8988T (cell line): ENCODE results near the gene RCOR3.
A peak's percentile ranks its signal among the peaks of the same experiment; 100 is the strongest.
"Not testable (repeated sequence)": the region's sequence is repeated elsewhere in the genome, so short reads cannot be mapped to it uniquely, and the experiment has no call there.

Source experiments
- DNase-seq: peaks from one replicate; pipeline ENCODE4 v3.0.0; 2011

The RCOR3 gene

DNA sequence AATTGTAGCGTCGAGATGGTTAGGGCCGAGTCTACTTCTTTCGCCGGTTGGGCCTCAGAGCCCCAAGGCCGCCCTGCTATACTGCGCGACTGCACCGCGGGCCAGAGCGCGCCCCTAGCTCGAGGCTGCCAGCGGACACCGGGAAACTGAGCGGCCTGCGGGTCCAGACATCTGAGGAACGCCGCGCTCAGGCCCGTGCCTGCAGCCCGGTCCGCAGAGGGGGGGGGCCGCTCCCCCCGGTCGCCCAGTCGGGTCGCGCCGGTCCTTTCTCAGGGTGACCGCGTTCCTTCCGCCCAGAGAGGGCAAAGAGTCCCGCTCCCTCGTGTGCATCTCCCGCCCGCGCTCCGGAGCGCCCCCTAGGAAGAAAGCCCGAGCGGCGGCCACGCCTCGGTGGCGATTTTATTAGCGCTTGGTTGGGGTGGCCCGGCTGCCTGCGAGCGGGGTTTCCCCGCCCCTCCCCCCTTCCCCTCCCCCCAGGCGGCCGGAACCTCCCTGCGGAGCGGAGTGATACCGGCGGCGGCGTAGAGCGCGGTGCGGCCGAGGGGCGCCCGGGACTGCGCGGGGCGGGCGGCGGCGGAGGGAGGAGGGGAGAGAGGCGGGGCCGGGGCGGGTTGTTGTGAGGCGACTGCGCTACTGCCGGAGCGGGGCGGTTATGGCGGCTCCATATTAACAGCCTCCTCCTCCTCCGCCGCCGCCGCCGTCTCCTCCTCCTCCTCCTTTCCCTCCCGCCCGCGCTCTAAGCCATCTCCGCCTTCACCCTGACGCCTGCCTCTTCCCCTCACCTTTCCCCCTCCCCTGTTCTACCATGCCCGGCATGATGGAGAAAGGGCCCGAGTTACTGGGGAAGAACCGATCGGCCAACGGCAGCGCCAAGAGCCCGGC is at the start of gene RCOR3:
TSS of gene RCOR3 (plus strand) at position 611 of the 882 bp plus-strand sequence. CDS start at position 806, 195 bp downstream.
- peak; percentile 54 for DNase-seq

- DNase-seq: no peak
Observed at GRCh38 chr1:211210052-211210451, 49.1 kb upstream of the RCOR3 start.

DNA sequence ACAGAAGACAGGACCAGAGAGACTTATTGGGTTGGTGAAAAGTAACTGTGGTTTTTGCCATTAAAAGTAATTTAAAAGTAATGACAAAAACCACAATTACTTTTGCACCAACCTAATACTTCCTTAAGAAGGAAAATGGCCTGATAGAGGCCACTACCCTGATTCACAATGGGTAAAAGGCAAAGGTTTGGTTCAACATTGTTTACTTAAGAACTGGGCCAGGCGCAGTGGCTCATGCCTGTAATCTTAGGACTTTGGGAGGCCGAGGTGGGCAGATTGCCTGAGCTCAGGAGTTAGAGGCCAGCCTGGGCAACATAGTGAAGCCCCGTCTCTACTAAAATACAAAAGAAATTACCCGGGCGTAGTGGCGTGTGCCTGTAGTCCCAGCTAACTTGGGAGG is 48.2 kb upstream of the RCOR3 start:
- no peak for DNase-seq

- DNase-seq: no peak
Observed at GRCh38 chr1:211213702-211214101, 45.5 kb upstream of the RCOR3 start.

GRCh38 chr1:211215577-211215976 is 43.6 kb upstream of the RCOR3 start:
- DNase-seq: no peak

DNA sequence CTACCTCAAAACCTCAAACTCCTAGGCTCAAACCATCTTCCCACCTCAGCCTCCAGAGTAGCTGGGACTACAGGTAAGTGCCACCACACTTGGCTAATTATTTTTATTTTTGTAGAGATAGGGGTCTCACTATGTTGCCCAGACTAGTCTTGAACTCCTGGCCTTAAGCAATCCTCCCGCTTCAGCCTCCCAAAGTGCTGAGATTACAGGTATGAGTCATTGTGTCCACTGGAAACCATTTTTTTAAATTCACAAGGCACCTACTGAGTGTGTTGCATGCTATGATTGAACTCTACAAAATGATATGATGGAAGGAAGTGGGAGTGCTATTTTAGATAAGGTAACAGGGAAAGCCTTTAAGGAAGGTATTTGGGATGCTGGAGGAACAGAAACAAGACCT is 41.8 kb upstream of the RCOR3 start:
- no peak for DNase-seq

DNA sequence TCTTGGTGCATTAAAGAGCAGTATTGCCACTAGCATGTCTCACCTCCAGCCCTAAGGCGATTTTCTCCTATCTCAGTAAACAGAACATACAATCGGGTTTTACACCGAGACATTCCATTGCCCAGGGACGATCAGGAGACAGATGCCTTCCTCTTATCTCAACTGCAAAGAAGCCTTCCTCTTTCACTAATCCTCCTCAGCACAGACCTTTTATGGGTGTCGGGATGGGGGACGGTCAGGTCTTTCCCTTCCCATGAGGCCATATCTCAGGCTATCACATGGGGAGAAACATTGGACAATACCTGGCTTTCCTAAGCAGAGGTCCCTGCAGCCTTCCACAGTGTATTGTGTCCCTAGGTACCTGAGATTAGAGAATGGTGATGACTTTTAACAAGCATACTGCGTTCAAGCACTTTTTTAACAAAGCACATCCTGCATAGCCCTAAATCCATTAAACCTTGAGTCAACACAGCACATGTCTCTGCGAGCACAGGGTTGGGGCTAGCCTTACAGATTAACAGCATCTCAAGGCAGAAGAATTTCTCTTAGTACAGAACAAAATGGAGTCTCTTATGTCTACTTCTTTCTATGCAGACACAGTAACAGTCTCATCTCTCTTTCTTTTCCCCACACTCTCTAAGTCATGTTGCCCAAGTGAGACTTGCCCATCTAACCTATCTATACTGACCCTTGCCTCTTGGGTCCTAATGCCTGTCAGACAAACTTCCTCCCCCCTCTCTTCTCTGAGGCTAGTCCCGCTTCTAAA is 36.5 kb upstream of the RCOR3 start:
- not testable (repeated sequence) for DNase-seq

DNA sequence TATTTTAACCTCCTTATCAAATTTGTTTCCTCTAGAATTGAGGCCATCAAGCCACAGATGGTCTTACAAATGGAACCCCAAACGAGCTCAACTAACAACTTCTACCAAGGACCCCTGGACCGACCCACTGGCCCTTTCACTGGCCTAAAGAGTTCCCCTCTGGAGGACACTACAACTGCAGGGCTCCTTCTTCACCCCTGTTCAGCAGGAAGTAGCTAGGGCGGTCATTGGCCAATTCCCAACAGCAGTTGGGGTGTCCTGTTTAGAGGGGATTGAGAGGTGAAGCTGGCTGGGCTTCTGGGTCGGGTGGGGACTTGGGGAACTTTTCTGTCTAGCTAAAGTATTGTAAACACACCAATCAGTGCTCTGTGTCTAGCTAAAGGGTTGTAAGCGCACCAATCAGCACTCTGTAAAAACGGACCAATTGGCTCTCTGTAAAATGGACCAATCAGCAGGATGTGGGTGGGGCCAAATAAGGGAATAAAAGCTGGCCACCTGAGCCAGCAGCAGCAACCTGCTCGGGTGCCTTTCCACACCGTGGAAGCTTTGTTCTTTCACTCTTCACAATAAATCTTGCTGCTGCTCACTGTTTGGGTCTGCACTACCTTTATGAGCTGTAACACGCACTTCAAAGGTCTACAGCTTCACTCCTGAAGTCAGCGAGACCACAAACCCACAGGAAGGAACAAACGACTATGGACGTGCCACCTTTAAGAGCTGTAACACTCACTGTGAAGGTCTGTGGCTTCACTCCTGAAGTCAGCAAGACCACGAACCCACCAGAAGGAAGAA is 30.4 kb upstream of the RCOR3 start:
- DNase-seq: not testable (repeated sequence)

DNA sequence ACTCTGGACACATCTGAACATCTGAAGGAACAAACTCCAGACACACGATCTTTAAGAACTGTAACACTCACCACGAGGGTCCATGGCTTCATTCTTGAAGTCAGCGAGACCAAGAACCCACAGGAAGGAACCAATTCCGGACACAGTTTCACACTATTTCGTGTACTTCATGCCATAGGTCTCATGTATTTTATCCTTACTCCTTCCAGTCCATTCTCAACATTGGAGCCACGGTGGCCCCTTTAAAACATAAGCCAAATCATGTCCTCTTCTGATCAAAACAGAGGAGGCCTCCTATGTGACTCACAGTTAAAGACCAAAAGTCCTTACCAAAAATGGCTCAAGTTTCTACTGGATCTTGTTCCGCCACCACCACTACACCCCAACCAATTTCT is 29.8 kb upstream of the RCOR3 start:
- no peak for DNase-seq

DNA sequence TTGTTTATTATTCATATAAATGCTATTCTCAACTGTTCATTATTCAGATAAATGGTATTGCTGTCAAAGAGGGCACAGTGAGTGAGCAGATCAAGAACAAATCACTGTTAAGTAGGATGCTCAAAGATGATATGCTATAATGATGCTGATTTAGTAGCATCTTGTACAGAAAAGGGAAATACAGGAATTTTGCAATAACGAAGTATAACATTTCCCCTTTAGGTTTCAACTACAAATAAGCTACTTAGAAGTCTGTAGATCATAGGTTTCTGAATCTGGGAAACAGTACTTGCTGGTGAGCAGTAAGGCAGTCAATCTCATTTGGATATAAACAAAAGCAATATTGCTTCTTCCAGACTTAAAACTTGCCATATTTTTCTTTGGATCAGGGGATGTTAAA is 27.3 kb upstream of the RCOR3 start:
- no peak for DNase-seq

- DNase-seq: no peak
Observed at GRCh38 chr1:211236633-211237320, 22.4 kb upstream of the RCOR3 start.

- no peak for DNase-seq
Observed at GRCh38 chr1:211237579-211237978, 21.6 kb upstream of the RCOR3 start.

DNA sequence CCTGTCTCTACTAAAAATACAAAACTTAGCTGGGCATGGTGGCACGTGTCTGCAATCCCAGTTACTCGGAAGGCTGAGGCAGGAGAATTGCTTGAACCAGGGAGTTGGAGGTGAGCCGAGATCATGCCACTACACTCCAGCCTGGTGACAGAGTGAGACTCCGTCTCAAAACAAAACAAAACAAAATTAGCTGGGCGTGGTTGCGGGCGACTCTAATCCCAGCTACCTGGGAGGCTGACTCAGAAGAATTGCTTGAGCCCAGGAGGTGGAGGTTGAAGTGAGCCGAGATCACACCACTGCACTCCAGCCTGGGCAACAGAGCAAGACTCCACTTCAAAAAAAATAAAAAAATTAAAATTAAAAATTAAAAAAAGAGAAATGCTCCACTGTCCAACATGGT is 18.6 kb upstream of the RCOR3 start:
- not testable (repeated sequence) for DNase-seq

DNA sequence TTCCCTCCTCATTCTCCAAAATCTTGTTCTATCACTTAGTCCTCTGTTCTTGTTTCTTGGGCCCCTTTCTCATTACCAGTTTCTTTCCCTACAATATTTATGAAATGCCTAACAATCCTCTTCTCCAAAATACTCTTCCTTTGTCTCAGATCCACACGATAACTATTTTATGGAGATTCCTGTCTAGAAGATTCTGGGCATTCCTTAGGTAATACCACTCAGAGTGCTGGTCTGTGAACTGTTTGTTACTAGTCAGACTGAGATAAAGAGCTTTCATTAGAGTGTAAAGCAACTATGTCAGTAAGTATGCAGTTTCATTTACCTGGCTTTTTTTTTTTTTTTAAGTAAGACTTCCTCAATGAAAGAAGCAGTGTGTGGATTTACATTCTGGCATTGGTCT is 18.1 kb upstream of the RCOR3 start:
- no peak for DNase-seq

- not testable (repeated sequence) for DNase-seq
Observed at GRCh38 chr1:211243639-211244038, 15.5 kb upstream of the RCOR3 start.

GRCh38 chr1:211246583-211246982 is 12.6 kb upstream of the RCOR3 start:
- DNase-seq: not testable (repeated sequence)

GRCh38 chr1:211247921-211248320 is 11.2 kb upstream of the RCOR3 start:
- DNase-seq: no peak

GRCh38 chr1:211249611-211250010 is 9.6 kb upstream of the RCOR3 start:
- not testable (repeated sequence) for DNase-seq

DNA sequence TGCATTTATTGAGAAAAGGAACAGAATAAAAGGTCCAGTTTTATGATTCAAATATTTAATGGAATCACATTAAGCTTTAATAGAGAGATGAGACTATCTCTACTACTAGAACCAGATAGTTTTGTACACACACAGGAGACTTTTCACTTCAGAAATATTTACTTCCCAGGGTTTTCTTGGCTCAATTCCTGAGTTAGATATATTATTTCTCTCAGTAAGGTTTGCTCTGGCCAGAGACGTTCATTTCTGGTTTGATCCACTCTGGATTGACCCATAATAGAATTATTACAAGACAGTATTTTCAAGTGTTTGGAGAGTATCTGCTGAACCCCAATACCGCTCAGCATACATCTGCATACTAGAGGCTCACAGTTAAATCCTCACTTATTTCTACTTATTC is 1.3 kb upstream of the RCOR3 start:
- DNase-seq: no peak

DNA sequence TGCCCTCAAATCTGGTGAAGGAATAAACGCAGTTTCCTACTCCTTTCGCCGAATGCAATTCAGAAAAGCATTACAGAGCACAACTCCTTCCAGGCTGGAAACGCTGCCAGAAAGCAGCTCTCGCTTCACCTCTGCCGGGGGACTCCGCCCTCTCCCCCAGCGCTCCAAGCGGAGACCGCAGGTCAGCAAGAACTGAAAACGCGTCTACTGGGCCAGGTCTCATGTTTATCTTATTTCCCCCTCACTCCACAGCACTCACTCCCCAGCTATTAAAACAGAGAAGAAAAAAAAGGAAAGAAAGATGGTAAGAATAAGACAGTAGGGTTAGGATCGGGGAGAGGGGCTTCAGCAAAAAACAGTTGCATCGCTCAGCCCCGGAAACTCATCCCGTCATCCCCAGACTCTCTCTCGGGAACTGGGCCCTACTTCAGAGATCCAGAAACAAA is 833 bp upstream of the RCOR3 start:
- peak; percentile 38 for DNase-seq

DNA sequence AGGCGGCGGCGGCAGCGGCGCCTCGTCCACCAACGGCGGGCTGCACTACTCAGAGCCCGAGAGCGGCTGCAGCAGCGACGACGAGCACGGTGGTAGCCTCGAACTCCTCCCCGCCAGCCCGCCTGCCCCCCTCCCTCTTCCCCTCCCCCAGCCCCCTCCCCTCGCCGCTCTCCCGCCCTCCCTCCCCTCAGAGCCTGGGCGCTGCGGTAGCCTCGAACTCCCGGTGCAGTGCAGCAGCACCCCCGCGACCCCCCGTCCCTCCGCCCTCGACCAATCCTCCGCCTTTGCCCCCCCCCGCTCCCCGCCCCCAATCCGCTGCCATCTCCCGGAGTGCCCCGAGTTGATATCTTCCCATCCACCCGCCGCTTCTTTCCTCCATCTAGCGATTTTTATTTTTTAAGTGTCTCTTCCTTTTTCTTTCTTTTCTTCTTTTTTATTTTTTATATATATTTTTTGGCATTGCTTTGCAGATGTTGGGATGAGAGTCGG is 516 bp downstream of the RCOR3 start:
- DNase-seq: peak; percentile 49
